PC-3 (cell line): Measurements from ENCODE around the gene UBE2Q2. TPM values are rescaled to one million over a fixed set of nuclear protein-coding genes. Genes with fewer than 3 reads are reported as not detected.

Source experiments
- ATAC-seq: fragments of 200-7000 bp; cut with Tn5 transposase; 2 replicates; pipeline ENCODE4 v1.9.1; 2020; ENCODE audit warnings: mild to moderate bottlenecking, moderate library complexity
- BruUV-seq: library from RNA; stranded (reverse); fragments of 400-500 nt; replicated peaks from 2 replicates; lab custom pipeline; 2021; lab: Mats Ljungman, UMichigan
- CTCF ChIA-PET: fragments of 300-600 bp; sonication (Branson Sonifier 250); formaldehyde crosslinking; loops from one replicate; lab custom pipeline; 2022; ENCODE audit warnings: antibody characterized with exemption; lab: Charles Lee
- POLR2A ChIA-PET: fragments of 300-600 bp; sonication (Branson Sonifier 250); formaldehyde crosslinking; loops from one replicate; lab custom pipeline; 2022; ENCODE audit warnings: antibody characterized with exemption; ENCODE audit not compliant: unreplicated experiment; lab: Charles Lee
- DNase-seq: peaks from one replicate; pipeline ENCODE4 v3.0.0-alpha.2; 2015
- H2AFZ ChIP-seq: fragments of 300-600 bp; sonication (generic); 2 replicates; pipeline ENCODE4 v1.6.0; 2016; ENCODE audit warnings: antibody characterized with exemption, low read length
- H3F3A ChIP-seq: fragments of 300-600 bp; sonication (generic); one replicate; pipeline ENCODE4 v1.6.0; 2017; ENCODE audit warnings: antibody characterized with exemption, low read length, control low read depth, mild to moderate bottlenecking; ENCODE audit not compliant: unreplicated experiment
- H3K27ac ChIP-seq: fragments of 300-600 bp; sonication (generic); 2 replicates; pipeline ENCODE4 v1.5.1; 2016; ENCODE audit warnings: mild to moderate bottlenecking, low read length
- H3K27me3 ChIP-seq: fragments of 300-600 bp; sonication (generic); 2 replicates; pipeline ENCODE4 v1.6.1; 2016; ENCODE audit warnings: low read length, mixed read lengths
- H3K36me3 ChIP-seq: fragments of 300-600 bp; sonication (generic); 2 replicates; pipeline ENCODE4 v1.6.1; 2016; ENCODE audit warnings: low read depth, mixed run types, low read length, mixed read lengths
- H3K4me1 ChIP-seq: fragments of 300-600 bp; sonication (generic); 2 replicates; pipeline ENCODE4 v1.5.1; 2016; ENCODE audit warnings: low read length; ENCODE audit not compliant: insufficient read depth
- H3K4me2 ChIP-seq: fragments of 300-600 bp; sonication (generic); 2 replicates; pipeline ENCODE4 v1.6.0; 2016; ENCODE audit warnings: low read length
- H3K4me3 ChIP-seq: fragments of 300-600 bp; sonication (generic); 2 replicates; pipeline ENCODE4 v1.5.1; 2016; ENCODE audit warnings: mild to moderate bottlenecking, low read length, mixed read lengths
- H3K79me2 ChIP-seq: fragments of 300-600 bp; sonication (generic); 2 replicates; pipeline ENCODE4 v1.6.1; 2017; ENCODE audit warnings: low read length, mixed read lengths
- H3K9ac ChIP-seq: fragments of 300-600 bp; sonication (generic); 2 replicates; pipeline ENCODE4 v1.6.0; 2016; ENCODE audit warnings: mild to moderate bottlenecking, low read length
- H3K9me2 ChIP-seq: fragments of 300-600 bp; sonication (generic); replicated peaks from 2 replicates; pipeline ENCODE4 v1.6.1; 2016; ENCODE audit warnings: mixed run types, low read length, mixed read lengths
- H3K9me3 ChIP-seq: fragments of 300-600 bp; sonication (generic); 2 replicates; pipeline ENCODE4 v1.6.1; 2016; ENCODE audit warnings: low read length, mixed read lengths
- H4K20me1 ChIP-seq: fragments of 300-600 bp; sonication (generic); 2 replicates; pipeline ENCODE4 v1.6.1; 2016; ENCODE audit warnings: low read length, mixed read lengths
- EZH2 ChIP-seq: fragments of 300-600 bp; sonication (generic); IDR thresholded peaks from one replicate; pipeline ENCODE4 v1.6.1; 2017; ENCODE audit warnings: antibody characterized with exemption, mild to moderate bottlenecking, low read length; ENCODE audit not compliant: unreplicated experiment
- EZH2phosphoT487 ChIP-seq: fragments of 300-600 bp; sonication (generic); IDR thresholded peaks from 2 replicates; pipeline ENCODE4 v1.6.1; 2018; ENCODE audit warnings: mild to moderate bottlenecking, antibody characterized with exemption, low read length, borderline replicate concordance
- intact Hi-C: fragments of 100-400 bp; cut with micrococcal nuclease; formaldehyde crosslinking; loops from 2 replicates; pipeline ENCODE4 v1.9.0; 2023
- total RNA-seq: library from RNA; depleted of rRNA; stranded (reverse); fragments of >200 nt; gene quantifications from 2 replicates; pipeline ENCODE4 v1.2.3, GENCODE V29; 2014
- TF ChIP-seq, protein P1 (sequence below): fragments of 300-600 bp; sonication (generic); conservative IDR thresholded peaks from 2 replicates; pipeline ENCODE4 v1.5.1; 2017; ENCODE audit warnings: antibody characterized with exemption, low read depth, mild to moderate bottlenecking, low read length

Gene UBE2Q2
- total RNA-seq, 1 experiment from 2014 or later = 20.3 TPM

DNA sequence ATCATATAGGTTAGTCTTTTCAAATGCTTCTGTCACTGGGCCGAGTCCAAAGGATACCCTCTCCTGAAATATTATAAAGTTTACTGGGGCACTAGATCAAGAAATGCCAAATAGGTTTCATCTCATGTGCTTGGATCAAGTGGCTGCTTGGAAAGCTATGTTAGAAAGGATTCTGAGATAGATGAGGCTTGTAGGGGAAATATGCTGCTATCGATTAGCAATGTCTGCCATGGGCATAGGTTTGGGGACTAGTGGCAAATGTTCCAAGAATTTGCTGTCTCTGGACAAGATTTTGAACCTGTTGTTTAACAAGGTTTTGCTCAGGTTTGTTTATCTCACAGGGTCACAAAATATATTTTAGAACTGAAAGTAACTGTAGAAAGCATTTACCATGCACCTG lies 23.0 kb upstream of the UBE2Q2 start:
- CTCF ChIA-PET = no interaction called here
- POLR2A ChIA-PET = no interaction called here
- no peaks in the 10 kb centered on the region for H3K36me3 ChIP-seq
- no peak overlapping the region for H2AFZ ChIP-seq
- H3K9ac ChIP-seq = no peak overlapping the region
- TF ChIP-seq, protein P1, sequence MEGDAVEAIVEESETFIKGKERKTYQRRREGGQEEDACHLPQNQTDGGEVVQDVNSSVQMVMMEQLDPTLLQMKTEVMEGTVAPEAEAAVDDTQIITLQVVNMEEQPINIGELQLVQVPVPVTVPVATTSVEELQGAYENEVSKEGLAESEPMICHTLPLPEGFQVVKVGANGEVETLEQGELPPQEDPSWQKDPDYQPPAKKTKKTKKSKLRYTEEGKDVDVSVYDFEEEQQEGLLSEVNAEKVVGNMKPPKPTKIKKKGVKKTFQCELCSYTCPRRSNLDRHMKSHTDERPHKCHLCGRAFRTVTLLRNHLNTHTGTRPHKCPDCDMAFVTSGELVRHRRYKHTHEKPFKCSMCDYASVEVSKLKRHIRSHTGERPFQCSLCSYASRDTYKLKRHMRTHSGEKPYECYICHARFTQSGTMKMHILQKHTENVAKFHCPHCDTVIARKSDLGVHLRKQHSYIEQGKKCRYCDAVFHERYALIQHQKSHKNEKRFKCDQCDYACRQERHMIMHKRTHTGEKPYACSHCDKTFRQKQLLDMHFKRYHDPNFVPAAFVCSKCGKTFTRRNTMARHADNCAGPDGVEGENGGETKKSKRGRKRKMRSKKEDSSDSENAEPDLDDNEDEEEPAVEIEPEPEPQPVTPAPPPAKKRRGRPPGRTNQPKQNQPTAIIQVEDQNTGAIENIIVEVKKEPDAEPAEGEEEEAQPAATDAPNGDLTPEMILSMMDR = no peak
- TF ChIP-seq EZH2phosphoT487 = no peak
- no peak for TF ChIP-seq EZH2
- no peaks in the 10 kb centered on the region for H3F3A ChIP-seq
- ATAC-seq (no peak), DNase-seq (no peak)
- H4K20me1 ChIP-seq = no peaks in the 10 kb centered on the region
- H3K9me2 ChIP-seq = no peaks in the 10 kb centered on the region
- peaks cover 12% of the 10 kb centered on the region for H3K4me1 ChIP-seq
- H3K27me3 ChIP-seq = no peaks in the 10 kb centered on the region
- H3K4me2 ChIP-seq = no peak overlapping the region
- H3K27ac ChIP-seq = no peak overlapping the region
- no peaks in the 10 kb centered on the region for H3K79me2 ChIP-seq
- no TSS peak for BruUV-seq
- no peak overlapping the region for H3K4me3 ChIP-seq
- intact Hi-C loops = no loop called here
- no peaks in the 10 kb centered on the region for H3K9me3 ChIP-seq

DNA sequence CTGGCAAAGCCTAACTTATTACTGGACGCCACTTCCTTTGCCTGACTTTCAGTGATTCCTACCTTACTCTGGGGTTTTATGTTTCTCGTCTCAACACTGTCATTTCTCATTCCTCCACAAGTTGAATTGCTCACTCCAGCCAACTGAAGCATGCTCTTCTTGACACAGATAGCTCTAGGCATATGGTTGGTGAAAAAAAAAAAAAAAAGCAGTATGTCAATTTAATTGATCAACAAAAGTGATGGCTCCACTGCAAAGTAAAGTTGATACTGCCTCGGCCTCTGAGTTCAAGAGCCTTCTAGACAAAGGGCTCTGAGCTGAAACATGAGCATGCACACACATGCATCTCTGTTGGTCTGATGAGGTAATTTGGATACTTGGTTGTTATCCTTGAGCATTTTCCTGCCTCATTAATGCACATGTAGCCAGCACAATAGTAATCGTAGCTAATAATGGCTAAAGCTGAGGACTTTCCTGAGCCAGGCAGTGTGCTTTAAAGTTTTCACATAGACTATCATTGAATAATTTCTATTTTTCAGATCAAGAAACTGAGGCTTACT lies 21.4 kb upstream of the UBE2Q2 start:
- DNase-seq (no peak), ATAC-seq (no peak)
- H2AFZ ChIP-seq = no peak overlapping the region
- no peak overlapping the region for H3K4me2 ChIP-seq
- H3K36me3 ChIP-seq = no peaks in the 10 kb centered on the region
- no peaks in the 10 kb centered on the region for H3K79me2 ChIP-seq
- POLR2A ChIA-PET = interaction anchor here (0.5 kb wide), 1 partner anchor 196 kb away, joined by 3 read pairs; no protein-coding TSS in a partner anchor
- H3K9me2 ChIP-seq = no peaks in the 10 kb centered on the region
- H3K27ac ChIP-seq = no peak overlapping the region
- H3F3A ChIP-seq = no peaks in the 10 kb centered on the region
- H3K4me3 ChIP-seq = no peak overlapping the region
- intact Hi-C loops = no loop called here
- CTCF ChIA-PET = no interaction called here
- no peaks in the 10 kb centered on the region for H3K9me3 ChIP-seq
- no peaks in the 10 kb centered on the region for H3K27me3 ChIP-seq
- peaks cover 12% of the 10 kb centered on the region for H3K4me1 ChIP-seq
- BruUV-seq = no TSS peak
- TF ChIP-seq EZH2 (no peak), EZH2phosphoT487 (no peak)
- TF ChIP-seq, protein P1 = no peak
- no peaks in the 10 kb centered on the region for H4K20me1 ChIP-seq
- H3K9ac ChIP-seq = no peak overlapping the region

DNA sequence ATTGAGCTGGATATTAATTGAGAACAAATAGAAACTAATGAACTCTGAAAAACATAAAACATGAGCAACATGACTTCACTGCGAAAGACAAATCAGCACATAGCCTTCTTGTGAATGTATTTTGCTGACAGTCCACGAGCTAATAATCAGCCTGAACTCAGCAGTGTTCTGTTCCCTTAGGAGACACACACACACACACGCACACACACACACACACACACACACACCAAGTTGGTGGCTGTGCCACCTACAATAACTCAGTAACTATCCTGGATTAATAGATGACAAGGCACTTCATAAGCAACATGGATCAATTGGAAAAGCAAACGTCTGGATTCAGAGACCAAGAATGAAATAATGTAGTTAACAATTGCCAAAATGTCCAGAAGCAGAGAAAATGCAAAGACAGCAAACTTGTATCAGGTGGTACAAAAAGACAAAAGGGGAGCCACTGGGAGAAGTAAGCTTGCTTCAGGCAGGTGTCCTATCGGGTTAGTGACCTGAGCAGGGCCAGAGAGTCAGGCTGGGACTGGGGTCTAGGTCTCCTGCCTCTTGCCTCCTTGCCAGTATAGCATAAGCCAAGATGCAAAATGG lies 20.5 kb upstream of the UBE2Q2 start:
- H3K9me2 ChIP-seq = no peaks in the 10 kb centered on the region
- H3K27me3 ChIP-seq = no peaks in the 10 kb centered on the region
- ChIA-PET POLR2A (interaction anchor here (0.5 to 0.6 kb wide), 2 partner anchors 195 to 650 kb away, joined by 3 to 4 read pairs; no protein-coding TSS in a partner anchor), CTCF (no interaction called here)
- intact Hi-C loops = no loop called here
- no peak overlapping the region for H2AFZ ChIP-seq
- H3K36me3 ChIP-seq = no peaks in the 10 kb centered on the region
- no peaks in the 10 kb centered on the region for H3K79me2 ChIP-seq
- no peak overlapping the region for H3K27ac ChIP-seq
- H4K20me1 ChIP-seq = no peaks in the 10 kb centered on the region
- H3K4me3 ChIP-seq = no peak overlapping the region
- H3K4me2 ChIP-seq = no peak overlapping the region
- TF ChIP-seq EZH2phosphoT487 (no peak), EZH2 (no peak)
- TF ChIP-seq, protein P1 = no peak
- DNase-seq (no peak), ATAC-seq (no peak)
- BruUV-seq = no TSS peak
- H3K9ac ChIP-seq = no peak overlapping the region
- H3F3A ChIP-seq = no peaks in the 10 kb centered on the region
- peaks cover 12% of the 10 kb centered on the region for H3K4me1 ChIP-seq
- no peaks in the 10 kb centered on the region for H3K9me3 ChIP-seq
